HT1080 (cell line): ENCODE results near the gene BCKDK. TPM values are rescaled to one million over a fixed set of nuclear protein-coding genes. Genes with fewer than 3 reads are reported as not detected.
"Not testable (repeated sequence)": the region's sequence is repeated elsewhere in the genome, so short reads cannot be mapped to it uniquely, and the experiment has no call there.

Experiments used
- DNase-seq: peaks from one replicate; pipeline ENCODE4 v3.0.0-alpha.2; 2015; ENCODE audit warnings: low read depth
- total RNA-seq: library from RNA; depleted of rRNA; stranded (reverse); fragments of >200 nt; shearing (Covaris generic); gene quantifications from 2 replicates; pipeline ENCODE4 v1.2.3, GENCODE V29; 2014; rRNA removed

The BCKDK gene
- total RNA-seq, 1 experiment from 2014 or later = 66.0 TPM

DNA sequence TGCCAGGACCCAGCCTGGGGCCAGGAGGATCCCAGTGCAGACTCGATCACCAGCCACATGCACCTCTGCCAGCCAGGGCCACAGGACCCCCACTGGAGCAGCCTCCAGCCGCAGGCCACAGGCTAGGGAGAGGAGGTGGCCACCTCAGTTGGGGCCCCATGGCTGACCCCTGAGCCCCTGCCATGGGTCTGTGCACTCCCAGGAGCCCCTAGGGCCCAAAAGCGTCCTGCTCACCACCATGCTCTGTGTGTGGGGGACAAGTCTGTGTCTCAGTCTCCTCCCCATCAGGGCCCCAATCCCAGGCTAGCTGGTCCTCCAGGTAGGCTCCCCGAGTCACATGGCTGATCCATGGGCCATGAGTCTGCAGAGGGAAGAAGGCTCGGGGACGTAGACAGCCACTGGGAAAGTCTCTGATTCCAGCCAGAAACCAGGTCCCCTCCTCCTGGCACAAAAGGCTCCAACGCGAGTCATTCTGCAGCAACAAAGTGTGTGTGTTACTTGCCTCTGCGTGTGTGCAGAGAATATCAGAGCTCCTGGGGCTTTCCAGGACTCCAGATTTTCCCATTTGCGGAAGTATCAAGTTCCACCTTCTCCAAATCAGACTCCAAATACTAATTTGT, 33.4 kb downstream of the BCKDK start:
- no peak for DNase-seq

DNA sequence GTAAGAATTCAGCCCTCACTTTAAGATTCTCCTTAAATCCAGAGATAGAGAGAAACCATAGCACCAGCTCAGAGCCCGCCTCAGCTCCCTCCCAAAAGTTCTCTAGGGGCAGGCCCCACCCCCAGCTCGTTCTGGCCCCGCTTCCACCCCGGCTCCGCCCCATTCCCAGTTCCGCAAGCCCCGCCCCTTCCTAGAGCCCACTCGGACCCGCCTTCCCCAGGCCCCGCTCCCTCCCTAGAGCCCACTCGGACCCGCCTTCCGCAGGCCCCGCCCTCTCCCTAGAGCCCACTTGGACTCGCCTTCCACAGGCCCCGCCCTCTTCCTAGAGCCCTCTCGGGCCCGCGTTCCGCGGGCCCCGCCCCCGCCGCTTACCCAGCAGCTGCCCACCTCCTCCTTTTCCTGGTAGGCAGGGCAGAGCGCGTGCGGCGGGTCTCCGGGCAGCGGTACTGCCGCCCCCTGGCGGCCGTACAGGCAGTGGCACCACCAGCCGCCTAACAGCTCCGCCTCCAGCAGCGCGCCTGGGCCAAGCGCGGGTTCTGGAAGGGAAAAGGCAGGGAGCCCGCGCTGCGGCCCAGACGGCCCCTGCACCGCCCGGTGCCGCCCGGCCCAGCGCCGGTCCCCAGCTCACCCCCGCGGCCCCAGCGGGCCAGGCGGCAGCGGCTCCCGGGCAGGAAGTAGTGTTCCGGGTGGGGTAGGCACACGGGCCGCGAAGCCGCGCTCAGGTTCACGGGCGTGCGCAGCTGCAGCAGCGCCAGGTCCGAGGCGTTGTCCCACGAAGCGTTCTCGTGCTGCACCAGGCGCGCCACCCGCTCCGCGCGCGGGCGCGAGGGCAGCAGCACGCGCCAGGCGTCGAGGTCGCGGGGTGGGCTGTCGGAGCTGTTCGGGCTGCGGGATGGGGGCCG, 34.2 kb downstream of the BCKDK start:
- peak; percentile 97 for DNase-seq

- DNase-seq = no peak
These were observed 35.0 kb downstream of the BCKDK start for GRCh38 chr16:31143011-31143693.

DNA sequence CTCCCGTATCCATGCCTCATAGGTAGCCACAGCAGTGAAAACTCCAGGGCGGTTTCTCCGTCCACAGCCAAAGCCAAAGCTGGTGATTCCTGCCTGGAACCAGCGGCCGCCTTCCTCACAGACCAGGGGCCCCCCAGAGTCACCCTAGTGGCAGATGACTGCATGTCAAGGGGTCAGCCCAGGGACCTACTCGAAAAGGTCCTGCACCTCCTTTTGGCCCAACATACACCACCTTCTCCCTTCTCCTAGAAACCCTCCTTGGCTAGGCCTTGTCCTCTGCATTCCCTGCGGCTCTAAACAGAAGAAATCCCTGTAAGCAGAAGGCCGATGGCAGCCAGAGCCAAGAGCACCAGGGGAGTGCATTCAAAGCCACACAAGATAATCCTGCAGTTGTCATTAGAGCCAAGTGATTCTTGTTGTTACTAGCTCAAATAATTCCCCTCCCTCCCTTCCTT, 35.5 kb downstream of the BCKDK start:
- DNase-seq = no peak

- DNase-seq = peak; percentile 35
These were observed 36.2 kb downstream of the BCKDK start for GRCh38 chr16:31144418-31144817.

DNA sequence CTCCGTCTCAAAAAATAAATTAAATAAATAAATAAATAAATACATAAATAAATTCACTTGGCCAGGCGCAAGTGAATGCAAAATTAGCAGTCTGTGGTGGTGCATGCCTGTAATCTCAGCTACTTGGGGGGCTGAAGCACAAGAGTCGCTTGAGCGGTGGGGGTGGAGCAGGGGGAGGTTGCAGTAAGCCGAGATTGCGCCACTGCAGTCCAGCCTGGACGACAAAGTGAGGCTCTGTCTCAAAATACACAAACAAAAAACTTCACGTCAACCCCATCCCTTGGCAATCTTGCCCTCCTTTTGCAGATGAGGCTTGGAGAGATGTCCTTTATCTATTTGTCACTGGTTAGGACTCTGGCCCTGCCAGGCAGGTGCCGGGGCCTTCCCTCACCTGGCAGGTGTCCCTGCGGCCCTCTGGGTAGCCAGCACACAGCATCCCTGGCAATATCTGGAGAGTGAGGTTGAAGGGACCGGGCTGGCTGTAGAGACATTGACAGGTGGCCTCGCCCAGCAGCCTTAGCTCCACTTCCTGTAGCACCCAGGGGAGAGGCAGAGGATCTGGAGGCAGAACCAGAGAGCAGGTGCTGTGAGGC, 37.3 kb downstream of the BCKDK start:
- DNase-seq = no peak

DNA sequence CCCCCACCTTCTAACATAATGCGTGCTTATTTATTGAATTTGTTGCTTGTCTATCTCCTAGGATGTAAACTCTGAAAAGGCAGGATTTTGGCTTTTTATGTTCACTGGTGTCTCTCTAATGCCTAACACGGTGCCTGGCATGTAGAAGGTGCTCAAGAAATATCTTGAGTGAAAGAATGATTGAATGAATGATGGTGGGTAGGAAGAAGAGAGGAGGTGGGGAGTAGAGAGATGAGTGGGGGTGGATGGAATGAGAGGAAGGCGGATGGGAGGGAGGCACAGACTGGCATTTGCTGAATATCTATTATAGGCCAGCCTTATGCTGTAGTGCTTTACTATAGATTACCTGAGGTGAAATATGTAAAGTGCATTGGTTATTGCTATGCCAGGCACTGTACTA, 39.4 kb downstream of the BCKDK start:
- DNase-seq = no peak

GRCh38 chr16:31148281-31148728, 40.1 kb downstream of the BCKDK start:
- DNase-seq = no peak

- no peak for DNase-seq
These were observed 40.7 kb downstream of the BCKDK start for GRCh38 chr16:31148896-31149295.

DNA sequence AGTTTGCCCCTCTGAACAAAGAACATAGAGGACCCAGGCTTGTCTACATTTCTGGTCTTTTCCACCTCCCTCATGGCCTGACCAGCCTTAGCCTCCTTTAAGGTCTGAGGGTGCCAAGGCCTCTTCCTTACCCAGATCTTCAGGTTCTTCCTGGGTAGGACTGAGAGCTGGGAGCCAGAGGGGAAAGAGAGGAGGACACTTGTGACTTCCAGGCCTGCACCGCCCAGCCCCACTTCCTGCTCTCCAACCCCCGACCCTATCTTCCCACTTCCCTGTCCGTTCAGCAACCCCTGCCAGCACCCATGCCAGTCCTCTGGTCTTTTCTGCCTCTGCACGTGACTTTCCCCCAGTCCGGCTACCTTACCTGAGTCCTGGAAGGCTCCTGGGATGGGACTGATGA, 41.1 kb downstream of the BCKDK start:
- DNase-seq = no peak

GRCh38 chr16:31149894-31150890, 42.0 kb downstream of the BCKDK start, which contains the start of gene PRSS36:
Gene PRSS36, minus strand, starts transcription at chr16:31150066. Its CDS starts 31 bp downstream, at chr16:31150035.
- no peak for DNase-seq

GRCh38 chr16:31150976-31151375, 42.8 kb downstream of the BCKDK start:
- not testable (repeated sequence) for DNase-seq

GRCh38 chr16:31157136-31157535, 49.0 kb downstream of the BCKDK start:
- no peak for DNase-seq

Other genes starting within 250 kb of the BCKDK start
- 42.5 and 56.2 TPM in 2 replicates for gene BCL7C, start 214.3 kb upstream of the BCKDK start, total RNA-seq
- gene CTF1, start 211.8 kb upstream of the BCKDK start, total RNA-seq = not detected in 2 replicates
- 61.1 and 70.8 TPM in 2 replicates for gene FBXL19, start 184.8 kb upstream of the BCKDK start, total RNA-seq
- 9.4 and 10.5 TPM in 2 replicates for gene ORAI3, start 159.3 kb upstream of the BCKDK start, total RNA-seq
- 3.1 and 5.3 TPM in 2 replicates for gene SETD1A, start 150.6 kb upstream of the BCKDK start, total RNA-seq
- 7.3 and 8.9 TPM in 2 replicates for gene HSD3B7, start 123.2 kb upstream of the BCKDK start, total RNA-seq
- gene STX1B, start 97.7 kb upstream of the BCKDK start, total RNA-seq = 1.0 and 2.1 TPM in 2 replicates
- gene STX4, start 74.8 kb upstream of the BCKDK start, total RNA-seq = 37.9 and 43.7 TPM in 2 replicates
- gene ZNF668, start 34.1 kb upstream of the BCKDK start, total RNA-seq = 16.9 and 21.5 TPM in 2 replicates
- 14.0 and 24.8 TPM in 2 replicates for gene ZNF646, start 34.0 kb upstream of the BCKDK start, total RNA-seq
- 0.72 and 0.80 TPM in 2 replicates for gene PRSS53, start 19.4 kb upstream of the BCKDK start, total RNA-seq
- gene VKORC1, start 13.6 kb upstream of the BCKDK start, total RNA-seq = 104 and 114 TPM in 2 replicates
- gene KAT8, start 9.3 kb downstream of the BCKDK start, total RNA-seq = 57.0 and 62.1 TPM in 2 replicates
- gene PRSS8, start 27.3 kb downstream of the BCKDK start, total RNA-seq = not detected in 2 replicates
- 0.77 and 2.0 TPM in 2 replicates for gene PRSS36, start 41.7 kb downstream of the BCKDK start, total RNA-seq
- 21.7 and 34.0 TPM in 2 replicates for gene FUS, start 71.8 kb downstream of the BCKDK start, total RNA-seq
- 0.63 and 0.72 TPM in 2 replicates for gene PYCARD, start 94.4 kb downstream of the BCKDK start, total RNA-seq
- 0.06 TPM in 1 of 2 replicates, not detected in the other for gene TRIM72, start 105.7 kb downstream of the BCKDK start, total RNA-seq
- gene PYDC1, start 108.7 kb downstream of the BCKDK start, total RNA-seq = not detected in 2 replicates
- 0.02 and 0.03 TPM in 2 replicates for gene ITGAM, start 151.6 kb downstream of the BCKDK start, total RNA-seq
- gene ITGAX, start 246.8 kb downstream of the BCKDK start, total RNA-seq = 2.1 and 2.7 TPM in 2 replicates